Transverse colon (tissue), 4 donors: Measurements from ENCODE around the gene NHS. TPM values are rescaled to one million over a fixed set of nuclear protein-coding genes. Genes with fewer than 3 reads are reported as not detected.

Experiments used
- DNase-seq: peaks from one replicate; pipeline ENCODE4 v3.0.0-alpha.2; 2019
- H3K27ac ChIP-seq, 4 donors: fragments of 200-600 bp; sonication (generic); 2 replicates each; pipeline ENCODE4 v1.5.1; 2016 to 2018; ENCODE audit warnings: inconsistent platforms in 4 of 4
- H3K27me3 ChIP-seq: fragments of 200-600 bp; sonication (generic); 2 replicates; pipeline ENCODE4 v1.5.1; 2017; ENCODE audit warnings: inconsistent platforms
- H3K36me3 ChIP-seq, 4 donors: fragments of 200-600 bp; sonication (generic); 2 replicates each; pipeline ENCODE4 v1.5.1; 2017 to 2019; ENCODE audit warnings: inconsistent platforms in 4 of 4
- H3K4me1 ChIP-seq, 4 donors: fragments of 200-600 bp; sonication (generic); 2 replicates each; pipeline ENCODE4 v1.5.1; 2017 to 2020; ENCODE audit warnings: inconsistent platforms in 4 of 4
- H3K4me3 ChIP-seq, 4 donors: fragments of 200-600 bp; sonication (generic); 1 replicate in 1 of 4; 2 replicates in 3 of 4; pipeline versions ENCODE4 v1.5.1 to v1.6.1; 2017 to 2019; ENCODE audit warnings: inconsistent platforms in 4 of 4
- H3K9me3 ChIP-seq, 2 donors: fragments of 200-600 bp; sonication (generic); 2 replicates each; pipeline ENCODE4 v1.5.1; 2017 to 2019; ENCODE audit warnings: inconsistent platforms in 2 of 2
- CTCF ChIP-seq, 5 experiments: fragments of 200-600 bp in 3 of 5; fragments of 450-650 bp in 2 of 5; sonication (generic) in 3 of 5; IDR thresholded peaks; 1 replicate in 2 of 5; 2 replicates in 3 of 5; pipeline ENCODE4 v1.5.1; 2016 to 2017; ENCODE audit warnings: antibody characterized with exemption in 5 of 5, inconsistent platforms in 3 of 5, mild to moderate bottlenecking in 2 of 5, moderate library complexity in 1 of 5
- EP300 ChIP-seq: sonication (generic); formaldehyde crosslinking; IDR thresholded peaks from one replicate; pipeline ENCODE4 v1.6.1; 2017; ENCODE audit warnings: antibody characterized with exemption, low read depth
- POLR2A ChIP-seq: fragments of 450-650 bp; IDR thresholded peaks from one replicate; pipeline ENCODE4 v1.6.1; 2016; ENCODE audit warnings: antibody characterized with exemption, mild to moderate bottlenecking, moderate library complexity
- POLR2AphosphoS5 ChIP-seq, 3 donors: sonication (generic); formaldehyde crosslinking; IDR thresholded peaks; one replicate each; pipeline ENCODE4 v1.6.1; 2016; ENCODE audit warnings: antibody characterized with exemption in 3 of 3
- WGBS, 2 donors: methylation state at CpG; one replicate each; pipeline ENCODE4 v1.1.5; 2018; ENCODE audit warnings: low coverage in 1 of 2; 5-methylcytosine and 5-hydroxymethylcytosine counted together
- in situ Hi-C, 4 donors: fragments of 200-750 bp; cut with MboI; loops; one replicate each; pipeline versions ENCODE4 v1.15.0 to v1.15.1; 2017; ENCODE audit warnings: low sequenced_read_pairs in 3 of 4, low pct_ligation_motif_present in 1 of 4, low pct_unique_long_range_greater_than_20kb in 1 of 4
- intact Hi-C: fragments of 100-400 bp; cut with DNase I; formaldehyde crosslinking; loops from one replicate; pipeline ENCODE4 v1.15.1; 2023; ENCODE audit warnings: low total_unique reads
- total RNA-seq, 4 donors: library from RNA; depleted of rRNA; stranded (reverse); fragments of >200 nt; gene quantifications; one replicate each; pipeline ENCODE4 v1.1.0, GENCODE V29; 2016

Gene NHS
- total RNA-seq, 4 donors from 2014 or later = 1.2 to 10.7 (median 5.0) TPM

- 75% methylated on average over 5 of the region's 5 CpGs; no CpG with 5 or more reads in 1 of the 2 donors for WGBS, 2 donors
- peaks cover 0 to 9% (median 2%) of the 10 kb centered on the region in 4 donors for H3K4me1 ChIP-seq
- intact Hi-C loops = no loop called here
- no peaks in the 10 kb centered on the region for H3K27me3 ChIP-seq
- TF ChIP-seq EP300 = no peak
- no peak for TF ChIP-seq POLR2AphosphoS5 (IDR thresholded peaks at IDR 0.05)
- no peak for TF ChIP-seq CTCF (IDR thresholded peaks at IDR 0.05)
- TF ChIP-seq POLR2A = no peak
- in situ Hi-C loops = no loop called here
- H3K4me3 ChIP-seq = no peak overlapping the region
- no peak for DNase-seq
- H3K27ac ChIP-seq = peak overlapping the region; percentile 28 to 57 (median 46)
- H3K9me3 ChIP-seq = no peaks in the 10 kb centered on the region
- no peaks in the 10 kb centered on the region for H3K36me3 ChIP-seq
Observed at GRCh38 chrX:17554914-17555313, 179.9 kb downstream of the NHS start.

- Histone ChIP-seq H3K36me3 (no peaks in the 10 kb centered on the region), H3K27me3 (no peaks in the 10 kb centered on the region), H3K27ac (no peak overlapping the region), H3K9me3 (no peaks in the 10 kb centered on the region), H3K4me3 (no peak overlapping the region), H3K4me1 (peaks cover 0 to 15% (median 2%) of the 10 kb centered on the region in 4 donors)
- WGBS, 2 donors = 74 to 88% methylated on average over 1 to 2 of the region's 2 CpGs
- in situ Hi-C loops (no loop called here), intact Hi-C loops (no loop called here)
- TF ChIP-seq POLR2AphosphoS5 (IDR thresholded peaks at IDR 0.05) (no peak), CTCF (IDR thresholded peaks at IDR 0.05) (no peak), POLR2A (no peak), EP300 (no peak)
- no peak for DNase-seq
Observed at GRCh38 chrX:17555846-17556245, 180.8 kb downstream of the NHS start.

- in situ Hi-C loops = no loop called here
- Histone ChIP-seq H3K4me3 (no peak overlapping the region), H3K36me3 (no peaks in the 10 kb centered on the region), H3K4me1 (peaks cover 0 to 6% (median 2%) of the 10 kb centered on the region in 4 donors), H3K27me3 (no peaks in the 10 kb centered on the region), H3K27ac (peak overlapping the region; percentile 12 to 33 (median 18)), H3K9me3 (no peaks in the 10 kb centered on the region)
- TF ChIP-seq EP300 (no peak), CTCF (IDR thresholded peaks at IDR 0.05) (no peak), POLR2A (no peak), POLR2AphosphoS5 (IDR thresholded peaks at IDR 0.05) (no peak)
- DNase-seq = no peak
- WGBS, 2 donors = 26 to 35% methylated on average over 3 to 8 of the region's 8 CpGs
- intact Hi-C loops = no loop called here
Observed at GRCh38 chrX:17559728-17560379, 184.9 kb downstream of the NHS start.

- in situ Hi-C loops = no loop called here
- no peaks in the 10 kb centered on the region for H3K36me3 ChIP-seq
- no peak for DNase-seq
- WGBS, 2 donors = 52% methylated on average over 2 of the region's 2 CpGs; no CpG with 5 or more reads in 1 of the 2 donors
- H3K4me3 ChIP-seq = no peak overlapping the region
- peak overlapping the region in 2 of 4 donors; percentile 26 to 33 for H3K27ac ChIP-seq
- TF ChIP-seq POLR2A (no peak), EP300 (no peak), CTCF (IDR thresholded peaks at IDR 0.05) (no peak), POLR2AphosphoS5 (IDR thresholded peaks at IDR 0.05) (no peak)
- H3K4me1 ChIP-seq = peaks cover 0 to 6% (median 2%) of the 10 kb centered on the region in 4 donors
- H3K9me3 ChIP-seq = no peaks in the 10 kb centered on the region
- intact Hi-C loops = no loop called here
- no peaks in the 10 kb centered on the region for H3K27me3 ChIP-seq
Observed at GRCh38 chrX:17560385-17560784, 185.4 kb downstream of the NHS start.
